Mucosa of descending colon (tissue), 3 donors: ENCODE data around the gene HYDIN. TPM values are rescaled to one million over a fixed set of nuclear protein-coding genes. Genes with fewer than 3 reads are reported as not detected.

Experiments used
- ATAC-seq: fragments of 200-7000 bp; cut with Tn5 transposase; one replicate; pipeline ENCODE4 v1.9.1; 2020; ENCODE audit warnings: mild to moderate bottlenecking, moderate library complexity
- DNase-seq, 3 donors: peaks; one replicate each; pipeline ENCODE4 v3.0.0-alpha.2; 2020
- H3K36me3 ChIP-seq: fragments of 200-600 bp; one replicate; pipeline ENCODE4 v1.8.0; 2021; ENCODE audit warnings: low read depth, mild to moderate bottlenecking
- H3K4me1 ChIP-seq: fragments of 200-600 bp; one replicate; pipeline ENCODE4 v1.8.0; 2021; ENCODE audit warnings: low read depth, mild to moderate bottlenecking
- H3K4me3 ChIP-seq: fragments of 200-600 bp; one replicate; pipeline ENCODE4 v1.8.0; 2021; ENCODE audit warnings: mild to moderate bottlenecking
- H3K9me3 ChIP-seq: fragments of 200-600 bp; one replicate; pipeline ENCODE4 v1.8.0; 2021; ENCODE audit warnings: mild to moderate bottlenecking
- intact Hi-C, 2 donors: fragments of 100-400 bp; cut with DNase I in 1 of 2; cut with micrococcal nuclease in 1 of 2; formaldehyde crosslinking; loops; one replicate each; pipeline versions ENCODE4 v1.11.0 to v1.11.1; 2022; cut with DNase I, micrococcal nuclease
- total RNA-seq, 3 donors: library from RNA; stranded (reverse); fragmentation: NEBNext Ultra II Directional in 2 of 3; extraction: Animal tissue kit (Norgen Biotek cat#: 25700) in 2 of 3; gene quantifications; one replicate each; pipeline versions ENCODE4 v1.2.1 to v1.2.4, GENCODE V29; 2021 to 2023
- TF ChIP-seq, protein P1 (sequence below): fragments of 200-600 bp; IDR thresholded peaks from one replicate; pipeline ENCODE4 v1.8.0; 2022; ENCODE audit warnings: antibody characterized with exemption, mild to moderate bottlenecking
- donor health status: DM: no; HTN: no; CAD: no; lungs with moderate emphysema.
- donor health status: DM: no; HTN: no; CAD: no.
- donor health status: DM: no; HTN: yes; CAD: no.

Gene HYDIN
- total RNA-seq, 3 donors from 2014 or later: 0.80 to 2.3 (median 1.5) TPM

DNA sequence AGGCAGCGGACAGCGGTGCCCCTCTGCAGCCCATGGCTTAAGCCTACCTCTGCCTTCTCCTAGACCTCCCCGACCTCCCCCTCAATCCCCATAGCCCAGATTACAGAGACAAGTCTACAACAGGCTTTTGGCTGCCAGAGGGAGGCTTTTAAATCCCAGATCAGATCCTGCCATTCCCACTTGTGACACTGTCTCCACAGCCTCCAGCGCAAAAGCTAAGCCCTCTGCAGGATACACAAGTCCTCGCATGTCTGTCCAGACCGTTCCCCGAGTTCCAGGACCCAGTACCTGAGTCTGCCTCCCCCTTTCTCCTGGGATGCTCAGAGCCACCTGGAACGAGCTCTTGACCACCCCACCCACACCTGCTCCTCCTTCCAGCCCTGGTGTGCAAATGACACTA, 460.8 kb downstream of the HYDIN start:
- H3K36me3 ChIP-seq: no peaks in the 10 kb centered on the region
- no peak for ATAC-seq
- intact Hi-C loops: loop anchor here in 1 of 2 donors (10.0 kb wide), 1 partner anchor 85 kb away; the partner anchor contains the start of gene MTSS2

DNA sequence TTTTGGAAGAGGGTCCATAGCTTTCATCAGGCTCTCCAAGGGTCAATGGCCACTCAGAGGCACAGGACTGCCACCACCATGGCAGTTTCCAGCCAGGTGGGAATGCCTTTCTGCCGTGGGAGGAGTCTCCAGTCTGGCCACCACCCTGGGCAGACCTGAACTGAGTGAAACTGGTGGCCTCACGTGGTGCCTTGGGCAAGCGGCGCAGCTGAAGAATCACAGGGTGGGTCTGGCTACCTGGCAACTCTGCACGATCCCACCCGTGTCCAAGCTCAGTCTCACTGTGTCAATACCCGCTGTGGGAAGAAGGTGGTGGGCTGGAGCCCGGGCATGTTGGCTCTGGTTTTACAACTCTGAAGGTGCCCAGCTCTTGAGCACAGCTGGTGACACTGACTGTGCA, 461.4 kb downstream of the HYDIN start:
- H3K9me3 ChIP-seq: no peaks in the 10 kb centered on the region
- TF ChIP-seq, protein P1, sequence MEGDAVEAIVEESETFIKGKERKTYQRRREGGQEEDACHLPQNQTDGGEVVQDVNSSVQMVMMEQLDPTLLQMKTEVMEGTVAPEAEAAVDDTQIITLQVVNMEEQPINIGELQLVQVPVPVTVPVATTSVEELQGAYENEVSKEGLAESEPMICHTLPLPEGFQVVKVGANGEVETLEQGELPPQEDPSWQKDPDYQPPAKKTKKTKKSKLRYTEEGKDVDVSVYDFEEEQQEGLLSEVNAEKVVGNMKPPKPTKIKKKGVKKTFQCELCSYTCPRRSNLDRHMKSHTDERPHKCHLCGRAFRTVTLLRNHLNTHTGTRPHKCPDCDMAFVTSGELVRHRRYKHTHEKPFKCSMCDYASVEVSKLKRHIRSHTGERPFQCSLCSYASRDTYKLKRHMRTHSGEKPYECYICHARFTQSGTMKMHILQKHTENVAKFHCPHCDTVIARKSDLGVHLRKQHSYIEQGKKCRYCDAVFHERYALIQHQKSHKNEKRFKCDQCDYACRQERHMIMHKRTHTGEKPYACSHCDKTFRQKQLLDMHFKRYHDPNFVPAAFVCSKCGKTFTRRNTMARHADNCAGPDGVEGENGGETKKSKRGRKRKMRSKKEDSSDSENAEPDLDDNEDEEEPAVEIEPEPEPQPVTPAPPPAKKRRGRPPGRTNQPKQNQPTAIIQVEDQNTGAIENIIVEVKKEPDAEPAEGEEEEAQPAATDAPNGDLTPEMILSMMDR: no peak
- DNase-seq: no peak
- ATAC-seq: no peak
- no peaks in the 10 kb centered on the region for H3K36me3 ChIP-seq
- intact Hi-C loops: no loop called here
- no peak overlapping the region for H3K4me3 ChIP-seq
- H3K4me1 ChIP-seq: no peaks in the 10 kb centered on the region

More for the DNA sequence above, 460.8 kb downstream of the HYDIN start:
- Histone ChIP-seq H3K4me3 (no peak overlapping the region), H3K9me3 (no peaks in the 10 kb centered on the region), H3K4me1 (no peaks in the 10 kb centered on the region)
- TF ChIP-seq, protein P1: no peak
- DNase-seq: no peak

DNA sequence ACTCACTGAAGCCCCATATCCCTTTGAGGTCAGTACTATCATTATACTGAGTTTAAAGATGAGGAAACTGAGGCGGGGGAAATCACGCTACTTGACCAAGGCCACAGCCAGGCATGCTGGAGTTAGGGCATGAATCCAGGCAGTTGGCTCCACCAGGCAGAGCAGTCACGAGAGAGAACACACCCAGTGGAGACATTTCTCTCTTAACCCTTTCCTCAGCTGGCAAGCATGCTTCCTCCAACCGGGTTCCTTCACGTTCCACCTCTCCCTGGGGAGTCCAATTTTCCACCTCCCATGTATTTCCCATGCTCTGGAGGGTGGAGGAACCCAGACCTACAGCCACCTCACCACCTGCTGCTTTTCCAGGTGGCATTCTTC, 462.3 kb downstream of the HYDIN start:
- Histone ChIP-seq H3K36me3 (no peaks in the 10 kb centered on the region), H3K9me3 (no peaks in the 10 kb centered on the region), H3K4me1 (no peaks in the 10 kb centered on the region), H3K4me3 (no peak overlapping the region)
- DNase-seq (no peak), ATAC-seq (peak; percentile 31)
- TF ChIP-seq, protein P1: no peak
- intact Hi-C loops: no loop called here

DNA sequence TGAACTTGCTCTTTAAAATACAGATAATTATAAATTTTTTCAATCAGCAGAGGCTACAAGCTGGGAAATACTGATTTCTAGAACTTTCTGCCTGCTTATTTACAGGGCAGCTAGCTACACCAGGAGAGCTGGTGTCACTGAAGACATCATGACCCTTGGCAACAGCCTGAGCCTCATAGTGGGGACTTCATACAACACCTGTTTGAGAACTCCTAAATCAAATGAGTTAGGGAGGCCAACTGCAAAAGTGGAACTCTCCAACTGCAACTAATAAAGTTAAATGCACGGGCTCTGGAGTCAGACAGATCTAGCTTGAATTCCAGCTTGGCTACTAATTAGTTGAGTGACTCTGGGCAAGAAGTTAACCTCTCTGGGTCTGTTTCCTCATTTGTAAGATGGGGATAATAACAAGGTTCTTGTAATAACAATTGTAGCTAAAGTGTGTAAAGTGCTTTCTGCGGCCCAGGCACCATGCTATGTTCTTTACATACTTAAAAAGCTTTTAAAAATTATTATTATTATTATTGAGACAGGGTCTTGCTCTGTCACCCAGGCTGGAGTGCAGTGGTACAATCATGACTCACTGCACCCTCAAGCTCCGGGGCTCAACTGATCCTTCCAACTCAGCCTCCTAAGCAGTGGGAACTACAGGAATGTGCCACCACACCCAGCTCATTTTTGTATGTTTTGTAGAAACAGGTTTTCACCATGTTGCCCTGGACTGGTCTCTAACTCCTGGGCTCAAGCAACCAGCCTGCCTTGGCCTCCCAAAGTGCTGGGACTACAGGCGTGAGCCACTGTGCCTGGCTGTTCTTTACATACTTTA, 462.9 kb downstream of the HYDIN start:
- intact Hi-C loops: no loop called here
- Histone ChIP-seq H3K4me3 (no peak overlapping the region), H3K9me3 (no peaks in the 10 kb centered on the region), H3K36me3 (no peaks in the 10 kb centered on the region), H3K4me1 (no peaks in the 10 kb centered on the region)
- no peak for ATAC-seq
- no peak for DNase-seq
- TF ChIP-seq, protein P1: no peak

DNA sequence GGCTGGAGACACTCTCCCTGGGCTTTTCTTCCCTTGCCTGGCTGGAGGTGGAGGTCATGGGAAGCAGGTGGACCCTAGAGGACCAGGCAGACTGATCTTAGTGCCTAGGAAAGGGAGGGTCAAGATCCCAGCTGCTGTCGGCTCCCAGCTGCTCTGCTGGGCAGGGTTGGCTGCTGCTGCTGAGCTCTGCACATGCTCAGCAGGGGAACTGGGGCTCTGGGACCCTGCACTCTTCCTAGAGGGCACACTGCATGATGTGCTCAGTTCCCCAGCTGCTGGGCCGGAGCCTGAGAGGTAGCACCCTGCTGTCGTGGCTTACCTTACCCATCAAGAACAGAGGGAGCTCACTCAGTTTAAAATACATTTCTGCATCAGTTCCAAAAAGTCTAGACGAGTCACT, 463.9 kb downstream of the HYDIN start:
- H3K9me3 ChIP-seq: no peaks in the 10 kb centered on the region
- TF ChIP-seq, protein P1: no peak
- no peak for ATAC-seq
- H3K4me1 ChIP-seq: no peaks in the 10 kb centered on the region
- H3K4me3 ChIP-seq: no peak overlapping the region
- peak in 1 of 3 donors; percentile 22 for DNase-seq
- intact Hi-C loops: no loop called here
- no peaks in the 10 kb centered on the region for H3K36me3 ChIP-seq
